WERI-Rb-1 (cell line): ENCODE results near the gene MMD.

Source experiments
- DNase-seq: peaks from one replicate; pipeline ENCODE4 v3.0.0-alpha.2; 2020
- H3K27ac ChIP-seq: fragments of 250-450 bp; sonication (Bioruptor Pico); 2 replicates; pipeline ENCODE4 v1.5.1; 2020; ENCODE audit warnings: mild to moderate bottlenecking, moderate library complexity
- H3K27me3 ChIP-seq: fragments of 250-450 bp; sonication (Bioruptor Pico); 2 replicates; pipeline ENCODE4 v1.5.1; 2021; ENCODE audit warnings: mild to moderate bottlenecking, low read depth, moderate library complexity; ENCODE audit not compliant: insufficient read depth, severe bottlenecking
- H3K36me3 ChIP-seq: fragments of 250-450 bp; sonication (Bioruptor Pico); 2 replicates; pipeline ENCODE4 v1.5.1; 2020; ENCODE audit warnings: mild to moderate bottlenecking, moderate library complexity
- H3K4me3 ChIP-seq: 2 replicates; pipeline ENCODE4 v1.5.1; 2011; ENCODE audit warnings: low read depth, mild to moderate bottlenecking, control low read depth, low read length
- H3K9me3 ChIP-seq: fragments of 250-450 bp; sonication (Bioruptor Pico); 2 replicates; pipeline ENCODE4 v1.5.1; 2021; ENCODE audit warnings: mild to moderate bottlenecking, moderate library complexity; ENCODE audit not compliant: severe bottlenecking
- CTCF ChIP-seq: IDR thresholded peaks from 2 replicates; pipeline ENCODE4 v1.5.1; 2011; ENCODE audit warnings: low read depth, mild to moderate bottlenecking, control low read depth, inconsistent platforms, low read length

Gene MMD

GRCh38 chr17:55414983-55415382 is 6.7 kb downstream of the MMD start:
- Histone ChIP-seq H3K4me3 (no peak overlapping the region), H3K27ac (no peak overlapping the region), H3K27me3 (no peaks in the 10 kb centered on the region), H3K9me3 (no peaks in the 10 kb centered on the region), H3K36me3 (peaks cover 38% of the 10 kb centered on the region)
- no peak for DNase-seq
- no peak for TF ChIP-seq CTCF

DNA sequence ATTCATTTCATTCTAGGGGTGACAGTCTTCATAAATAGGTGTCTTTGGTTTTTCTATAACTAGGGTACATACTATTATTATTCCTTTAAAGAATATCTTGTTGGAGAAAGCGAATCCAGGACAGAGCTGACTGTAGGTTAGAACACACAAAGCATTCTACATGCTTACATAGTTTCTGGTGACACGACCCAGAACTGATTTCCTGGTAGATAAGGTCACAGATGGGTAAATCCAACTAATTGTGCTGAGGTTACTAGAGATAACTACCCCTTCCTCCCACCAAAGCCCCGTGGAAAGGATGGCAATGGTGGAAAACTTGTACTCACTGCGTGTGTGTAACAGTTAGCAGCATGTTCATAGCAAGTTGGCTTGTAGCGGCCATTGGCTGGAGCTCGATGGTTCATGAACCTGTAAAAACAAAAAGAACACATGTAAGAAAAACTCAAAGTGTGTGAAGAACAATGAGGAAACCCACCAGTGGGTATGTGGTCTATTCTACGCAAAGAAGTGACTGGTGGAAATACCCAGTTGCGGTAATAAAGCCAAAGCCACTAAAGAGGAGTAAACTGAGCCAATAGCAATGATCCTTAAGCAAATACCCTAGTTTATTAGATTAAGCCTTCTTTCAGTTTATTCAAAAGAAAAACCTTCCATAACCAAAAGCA is 7.7 kb downstream of the MMD start:
- H3K27me3 ChIP-seq: no peaks in the 10 kb centered on the region
- no peak overlapping the region for H3K27ac ChIP-seq
- no peak for DNase-seq
- peaks cover 48% of the 10 kb centered on the region for H3K36me3 ChIP-seq
- H3K9me3 ChIP-seq: no peaks in the 10 kb centered on the region
- no peak overlapping the region for H3K4me3 ChIP-seq
- no peak for TF ChIP-seq CTCF

DNA sequence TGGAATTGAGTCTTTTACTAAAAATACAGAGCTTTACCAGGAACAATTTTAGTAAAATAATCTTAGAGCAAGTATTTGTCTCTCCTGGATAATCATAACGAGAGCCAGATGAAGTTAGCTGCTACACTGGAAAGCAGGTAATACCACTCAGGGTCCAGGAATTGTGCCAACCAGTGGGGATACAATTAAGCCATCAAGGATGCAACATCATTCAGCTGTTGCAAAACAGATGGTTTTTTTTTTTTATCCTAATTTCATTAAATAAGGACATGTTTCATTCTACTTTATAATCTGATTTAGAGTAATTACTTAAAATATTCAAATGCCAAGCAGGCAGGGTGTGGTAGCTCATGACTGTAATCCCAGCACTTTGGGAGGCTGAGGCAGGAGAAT is 10.2 kb downstream of the MMD start:
- Histone ChIP-seq H3K4me3 (no peak overlapping the region), H3K9me3 (no peaks in the 10 kb centered on the region), H3K36me3 (peaks cover 70% of the 10 kb centered on the region), H3K27ac (no peak overlapping the region), H3K27me3 (no peaks in the 10 kb centered on the region)
- no peak for TF ChIP-seq CTCF
- DNase-seq: no peak

GRCh38 chr17:55410722-55411462 is 10.7 kb downstream of the MMD start:
- Histone ChIP-seq H3K27ac (no peak overlapping the region), H3K36me3 (peaks cover 73% of the 10 kb centered on the region), H3K9me3 (no peaks in the 10 kb centered on the region), H3K27me3 (no peaks in the 10 kb centered on the region), H3K4me3 (no peak overlapping the region)
- DNase-seq: no peak
- no peak for TF ChIP-seq CTCF

- Histone ChIP-seq H3K36me3 (peaks cover 87% of the 10 kb centered on the region), H3K27ac (no peak overlapping the region), H3K9me3 (no peaks in the 10 kb centered on the region), H3K27me3 (no peaks in the 10 kb centered on the region), H3K4me3 (no peak overlapping the region)
- TF ChIP-seq CTCF: no peak
- no peak for DNase-seq
These were observed 12.4 kb downstream of the MMD start for GRCh38 chr17:55409030-55409800.
